SIG-M5 treated with dmso at 0.1 percent for 504 hours (cell line): ENCODE results near the gene SAPCD2.
"Not testable (repeated sequence)": the region's sequence is repeated elsewhere in the genome, so short reads cannot be mapped to it uniquely, and the experiment has no call there.

Source experiments
- DNase-seq: peaks from one replicate; lab custom pipeline; 2025; ENCODE audit not compliant: unreplicated experiment; lab: John Stamatoyannopoulos, UW

Gene SAPCD2, protein sequence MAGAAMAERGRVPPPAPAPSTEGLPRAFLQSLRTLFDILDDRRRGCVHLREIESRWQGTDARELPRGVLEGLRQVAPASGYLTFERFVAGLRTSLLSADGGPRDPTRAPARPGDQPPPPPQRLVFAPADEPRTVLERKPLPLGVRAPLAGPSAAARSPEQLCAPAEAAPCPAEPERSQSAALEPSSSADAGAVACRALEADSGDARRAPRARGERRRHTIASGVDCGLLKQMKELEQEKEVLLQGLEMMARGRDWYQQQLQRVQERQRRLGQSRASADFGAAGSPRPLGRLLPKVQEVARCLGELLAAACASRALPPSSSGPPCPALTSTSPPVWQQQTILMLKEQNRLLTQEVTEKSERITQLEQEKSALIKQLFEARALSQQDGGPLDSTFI

DNA sequence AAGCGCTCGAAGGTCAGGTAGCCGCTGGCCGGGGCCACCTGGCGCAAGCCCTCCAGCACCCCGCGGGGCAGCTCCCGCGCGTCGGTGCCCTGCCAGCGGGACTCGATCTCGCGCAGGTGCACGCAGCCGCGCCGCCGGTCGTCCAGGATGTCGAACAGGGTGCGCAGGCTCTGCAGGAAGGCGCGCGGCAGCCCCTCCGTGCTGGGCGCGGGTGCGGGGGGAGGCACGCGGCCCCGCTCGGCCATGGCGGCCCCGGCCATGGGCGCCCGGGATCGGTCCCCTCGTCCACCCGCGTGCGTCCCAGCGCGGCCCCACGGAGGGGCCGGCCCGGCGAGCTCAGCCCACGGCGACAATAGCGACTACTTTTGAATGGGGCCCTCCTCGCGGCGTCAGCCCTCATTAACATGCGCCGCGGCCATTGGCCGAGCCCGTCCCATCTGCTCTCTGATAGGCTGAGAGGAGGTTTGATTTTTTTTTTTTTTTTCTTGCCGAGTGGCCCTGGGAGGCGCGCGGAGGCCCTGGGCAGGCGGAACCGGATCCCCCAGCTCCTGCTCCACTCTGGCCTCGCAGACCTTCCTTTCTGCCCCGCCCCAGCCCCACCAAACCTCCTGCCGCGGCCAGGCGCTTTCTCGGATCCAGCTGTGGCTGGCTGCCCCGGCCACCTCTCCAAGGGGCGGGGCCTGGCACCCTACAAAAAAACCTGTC lies at the start of gene SAPCD2:
SAPCD2 (minus strand) TSS at position 357 of the 705 bp plus-strand sequence; CDS start at position 260, 97 bp downstream.
- peak; percentile 84 for DNase-seq

DNA sequence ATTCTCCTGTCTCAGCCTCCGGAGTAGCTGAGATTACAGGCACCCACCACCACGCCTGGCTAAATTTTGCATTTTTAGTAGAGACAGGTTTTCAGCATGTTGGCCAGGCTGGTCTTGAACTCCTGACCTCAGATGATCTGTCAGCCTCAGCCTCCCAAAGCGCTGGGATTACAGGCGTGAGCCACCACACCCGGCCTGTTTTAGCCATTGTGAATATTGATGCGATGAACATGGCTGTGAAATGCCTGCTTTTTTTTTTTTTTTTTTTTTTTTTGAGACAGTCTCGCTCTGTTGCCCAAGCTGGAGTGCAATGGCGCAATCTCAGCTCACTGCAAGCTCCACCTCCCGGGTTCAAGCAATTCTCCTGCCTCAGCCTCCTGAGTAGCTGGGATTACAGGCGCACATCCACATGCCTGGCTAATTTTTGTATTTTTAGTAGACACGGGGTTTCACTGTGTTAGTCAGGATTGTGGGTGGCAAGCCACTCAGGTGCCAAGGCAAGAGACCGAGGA lies 47.8 kb upstream of the SAPCD2 start:
- DNase-seq = not testable (repeated sequence)

DNA sequence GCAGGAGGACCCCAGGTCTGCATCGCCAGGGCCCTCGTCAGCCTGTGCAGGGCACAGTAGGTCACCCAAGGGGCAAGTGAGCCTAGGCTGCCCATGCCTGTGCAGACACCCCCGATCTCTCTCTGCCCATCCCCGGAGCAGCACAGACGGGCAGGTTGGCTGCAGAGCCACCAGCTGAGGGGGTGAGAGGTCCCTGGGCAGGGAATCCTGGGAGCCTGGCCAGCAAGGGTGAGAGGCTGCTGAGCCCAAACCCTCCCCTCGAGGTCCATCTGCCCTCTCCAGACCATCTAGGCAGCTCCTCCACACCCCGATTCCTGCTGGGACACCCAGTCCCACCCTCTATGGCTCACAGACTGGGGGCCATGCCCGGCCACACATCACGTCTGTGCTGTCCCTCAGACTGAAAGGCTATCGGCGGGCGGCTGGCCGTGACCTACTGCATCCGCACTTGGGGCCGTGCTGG lies 46.9 kb upstream of the SAPCD2 start:
- no peak for DNase-seq

DNA sequence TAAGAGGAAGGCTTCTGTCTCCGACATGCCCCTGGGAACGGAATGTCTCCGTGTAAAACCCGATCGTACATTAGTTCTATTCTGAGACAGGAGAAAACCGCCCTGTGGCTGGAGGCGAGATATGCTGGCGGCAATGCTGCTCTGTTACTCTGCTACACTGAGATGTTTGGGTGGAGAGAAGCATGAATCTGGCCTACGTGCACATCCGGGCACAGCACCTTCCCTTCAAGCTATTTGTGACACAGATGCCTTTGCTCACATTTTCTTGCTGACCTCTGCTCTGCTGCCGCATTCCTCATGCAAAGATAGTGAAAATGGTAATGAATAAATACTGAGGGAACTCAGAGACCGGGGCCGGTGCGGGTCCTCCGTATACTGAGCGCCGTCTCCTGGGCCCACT lies 46.4 kb upstream of the SAPCD2 start:
- DNase-seq = no peak

DNA sequence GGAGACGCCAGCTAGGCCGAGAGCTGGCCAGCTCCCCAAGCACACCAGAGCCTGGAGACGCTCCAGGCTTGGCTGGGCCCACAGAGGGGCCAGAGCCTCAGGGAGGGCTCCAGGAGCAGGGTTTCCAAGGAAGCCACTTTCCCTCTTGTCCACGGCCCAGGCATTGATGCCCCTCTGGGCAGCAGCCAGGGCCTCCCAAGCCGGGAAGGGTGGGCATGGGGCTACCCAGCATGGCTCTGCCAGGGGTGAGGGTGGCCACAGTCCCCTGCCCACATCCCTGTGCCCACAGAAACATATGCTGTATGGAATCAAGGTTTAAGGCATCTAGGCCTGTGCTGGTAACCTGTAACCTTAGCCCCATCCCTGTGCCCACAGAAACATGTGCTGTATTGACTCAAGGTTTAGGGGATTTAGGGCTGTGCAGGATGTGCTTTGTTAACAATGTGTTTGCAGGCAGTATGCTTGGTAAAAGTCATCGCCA lies 45.7 kb upstream of the SAPCD2 start:
- DNase-seq = no peak

DNA sequence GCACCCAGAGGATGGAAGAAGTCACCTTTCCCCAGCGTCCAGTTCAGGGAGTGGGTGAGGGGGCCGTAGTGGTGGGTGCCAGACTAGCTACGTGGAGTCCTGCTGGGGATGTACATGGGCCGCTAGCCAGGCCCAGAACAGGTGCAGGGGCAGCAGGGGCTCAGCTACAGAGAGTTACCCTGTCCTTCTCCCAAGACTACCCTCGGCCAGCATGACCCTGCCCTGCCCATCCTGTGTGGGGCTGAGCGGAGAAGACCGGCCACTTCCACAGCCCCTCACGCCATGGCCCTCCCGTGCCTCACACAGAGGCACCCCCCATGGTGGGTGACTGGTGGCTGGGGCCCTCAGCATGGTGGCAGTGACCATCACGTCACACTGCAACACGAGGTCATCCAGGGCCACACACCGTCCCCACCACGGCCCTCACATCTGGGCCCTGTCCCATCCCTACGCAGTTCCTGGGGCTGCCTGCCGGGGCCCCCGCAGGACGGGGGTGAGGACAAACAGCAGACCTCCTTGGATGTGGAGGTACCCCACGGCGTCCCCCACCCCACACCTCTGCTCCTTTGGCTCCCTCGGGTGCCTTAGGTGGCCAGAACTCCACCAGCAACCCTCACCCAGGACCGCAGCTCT lies 45.2 kb upstream of the SAPCD2 start:
- no peak for DNase-seq

DNA sequence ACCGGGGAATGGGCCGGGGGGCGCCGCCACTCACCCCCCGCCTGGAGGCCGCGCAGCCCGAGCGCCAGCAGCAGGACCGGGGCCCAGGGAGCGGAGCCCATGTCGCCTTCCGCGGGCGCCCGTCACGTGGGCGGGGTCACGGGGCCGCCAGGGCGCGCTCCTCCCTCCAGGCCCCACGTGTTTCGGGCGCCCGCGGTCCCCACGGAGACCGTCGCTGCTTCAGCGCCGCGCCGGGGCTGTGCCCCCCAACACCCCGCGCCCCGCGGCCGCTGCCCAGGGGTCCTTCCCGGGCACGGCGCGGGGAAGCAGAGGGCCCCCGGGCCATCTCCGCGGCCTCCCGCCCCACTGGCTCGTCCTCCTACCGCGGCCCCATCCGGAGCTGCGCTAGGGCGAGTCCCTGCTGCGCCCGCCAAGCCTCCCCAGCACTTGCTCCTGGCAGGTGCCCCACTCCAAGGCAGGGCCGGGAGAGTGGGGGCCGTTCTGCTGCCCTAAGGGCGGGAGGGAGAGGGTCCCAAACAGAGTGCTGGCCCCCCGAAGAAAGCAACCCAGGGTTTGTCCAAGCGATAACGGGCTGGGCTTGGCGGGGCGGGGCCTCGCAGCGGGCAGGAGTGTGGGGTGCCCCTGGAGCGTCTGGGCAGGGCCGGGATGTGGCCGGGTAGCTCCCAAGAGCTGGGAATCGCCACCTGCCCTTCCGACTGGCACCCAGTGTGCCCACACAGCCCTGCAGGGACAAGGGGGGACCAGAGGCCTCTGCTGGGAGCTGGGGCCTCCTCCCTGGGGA lies 44.4 kb upstream of the SAPCD2 start, which contains the start of gene DPP7:
DPP7 (minus strand) TSS at position 121 of the 781 bp plus-strand sequence; CDS start at position 101, 20 bp downstream.
- DNase-seq = peak; percentile 60

DNA sequence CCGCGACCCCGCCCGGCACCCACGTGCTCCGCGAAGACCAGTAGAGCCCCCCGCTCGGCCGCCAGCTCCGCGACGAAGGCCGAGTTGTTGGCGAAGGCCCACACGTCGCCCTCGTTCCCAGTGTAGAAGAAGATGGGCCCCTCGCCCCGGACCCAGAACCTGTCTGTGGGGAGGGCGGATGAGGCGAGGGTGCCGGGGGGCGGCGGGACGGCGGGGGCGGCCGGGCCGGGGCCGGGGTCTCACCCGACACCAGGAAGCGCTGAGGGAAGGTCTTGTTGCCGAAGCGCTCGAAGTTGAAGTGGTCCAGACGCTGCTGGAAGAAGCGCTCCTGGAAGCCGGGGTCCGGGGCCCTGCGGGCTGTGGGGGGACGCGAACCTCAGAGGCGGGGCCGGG lies 43.9 kb upstream of the SAPCD2 start:
- no peak for DNase-seq

DNA sequence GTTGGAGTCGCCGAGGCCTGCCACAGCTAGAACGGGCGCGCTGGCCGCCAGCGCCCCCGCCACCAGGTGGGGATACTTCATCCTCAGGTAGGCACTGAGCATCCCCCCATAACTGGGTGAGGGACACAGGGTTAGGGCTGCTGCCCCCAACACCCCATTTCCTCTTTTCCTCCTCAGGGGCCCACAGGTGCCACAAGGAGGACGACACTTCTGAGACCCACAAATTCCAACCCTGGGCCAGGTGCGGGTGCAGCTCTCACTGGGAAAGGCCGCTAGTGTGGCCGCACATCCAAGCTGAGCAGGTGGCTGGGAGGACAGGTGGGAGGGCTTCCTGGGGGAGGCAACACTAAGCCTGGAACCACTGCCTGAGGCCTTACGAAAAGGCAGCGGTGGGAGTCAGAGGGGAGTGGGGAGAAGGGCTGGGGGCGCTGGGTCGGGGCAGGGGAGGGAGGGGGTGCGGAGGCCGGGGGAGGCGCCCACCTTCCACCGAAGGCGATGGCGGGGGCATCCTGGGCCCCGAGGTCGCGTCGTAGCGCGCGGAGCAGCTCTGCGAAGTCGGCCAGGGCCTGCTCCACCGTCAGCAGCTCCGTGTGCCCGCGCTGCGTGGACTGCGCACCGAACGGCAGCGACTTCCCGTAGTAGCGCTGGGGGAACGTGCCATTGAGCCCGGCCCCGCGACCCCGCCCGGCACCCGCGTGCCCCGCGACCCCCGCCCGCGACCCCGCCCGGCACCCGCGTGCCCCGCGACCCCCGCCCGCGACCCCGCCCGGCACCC lies 43.2 kb upstream of the SAPCD2 start:
- no peak for DNase-seq

DNA sequence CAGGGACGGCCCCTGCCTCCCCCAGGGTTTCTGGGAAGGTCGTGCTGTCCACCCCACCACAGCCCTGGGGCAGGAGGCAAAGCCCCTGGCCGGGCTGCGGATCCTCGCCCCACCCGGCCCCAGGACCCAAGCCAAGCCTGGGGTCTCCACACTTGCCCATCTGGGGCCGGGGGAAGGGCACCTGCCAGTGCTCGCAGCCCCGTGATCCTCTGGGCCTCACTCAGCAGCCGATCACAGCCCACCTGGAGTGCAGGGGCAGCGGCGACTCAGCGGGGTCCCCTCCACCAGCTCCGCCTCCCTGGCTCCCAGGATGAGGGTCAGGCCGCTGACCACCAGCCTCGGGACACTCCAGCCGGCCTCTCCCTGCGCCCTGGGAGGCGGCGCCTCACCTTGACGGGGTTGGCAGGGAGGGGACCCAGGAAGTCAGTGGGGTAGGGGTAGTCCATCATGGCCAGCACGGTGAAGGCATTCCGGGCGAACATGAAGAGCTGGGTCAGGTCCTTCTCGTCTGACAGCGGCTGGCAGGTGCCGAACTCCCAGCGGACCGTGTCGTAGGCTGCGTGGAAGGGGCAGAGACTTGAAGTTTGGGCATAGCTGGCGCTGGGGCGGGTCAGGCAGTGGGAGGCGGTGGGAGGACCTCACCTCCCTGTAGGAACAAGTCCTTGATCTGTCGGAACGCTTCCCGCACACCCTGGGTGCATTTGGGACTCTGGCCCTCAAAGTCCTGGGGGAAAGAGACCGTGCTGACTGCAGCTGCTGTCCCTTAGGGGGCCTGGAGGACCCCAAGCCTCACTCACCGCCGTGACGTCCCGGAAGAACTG lies 42.4 kb upstream of the SAPCD2 start:
- DNase-seq = no peak

DNA sequence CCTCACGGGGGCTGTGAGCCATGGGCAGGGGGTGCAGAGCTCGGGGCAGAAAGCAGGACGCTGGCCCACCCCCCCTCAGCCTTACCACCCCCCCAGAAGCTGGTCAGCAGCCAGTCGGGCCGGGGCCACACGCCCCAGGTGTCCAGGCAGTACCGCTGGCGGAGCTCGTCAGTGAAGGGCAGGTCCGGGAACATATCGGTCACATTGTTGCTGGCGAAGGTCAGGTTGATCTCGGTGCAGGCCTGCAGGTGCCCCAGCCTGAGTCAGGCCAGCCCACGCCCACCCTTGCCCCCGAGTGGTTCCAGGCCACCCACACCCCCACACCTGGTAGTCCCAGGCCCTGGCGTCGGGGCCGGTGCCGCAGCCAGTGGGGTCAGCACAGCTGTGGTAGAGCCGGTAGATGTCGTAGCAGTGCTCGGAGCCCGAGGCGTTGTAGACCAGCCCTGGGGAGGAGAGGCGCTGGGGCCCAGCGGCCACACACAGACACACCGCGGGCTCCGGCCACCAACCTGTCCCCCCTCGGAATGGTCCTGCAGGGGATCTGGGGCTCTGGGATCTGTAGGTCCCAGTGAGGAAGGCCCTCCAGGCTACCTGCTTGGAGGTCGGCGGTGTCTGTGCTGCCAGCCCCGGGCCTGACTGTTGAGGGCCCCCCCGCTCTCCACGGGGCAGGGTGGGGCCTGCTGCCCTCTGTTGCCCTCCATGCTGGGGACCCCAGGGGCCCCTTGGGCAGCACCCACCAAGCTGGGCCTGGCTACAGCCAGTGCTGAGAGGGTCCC lies 41.6 kb upstream of the SAPCD2 start:
- DNase-seq = no peak

DNA sequence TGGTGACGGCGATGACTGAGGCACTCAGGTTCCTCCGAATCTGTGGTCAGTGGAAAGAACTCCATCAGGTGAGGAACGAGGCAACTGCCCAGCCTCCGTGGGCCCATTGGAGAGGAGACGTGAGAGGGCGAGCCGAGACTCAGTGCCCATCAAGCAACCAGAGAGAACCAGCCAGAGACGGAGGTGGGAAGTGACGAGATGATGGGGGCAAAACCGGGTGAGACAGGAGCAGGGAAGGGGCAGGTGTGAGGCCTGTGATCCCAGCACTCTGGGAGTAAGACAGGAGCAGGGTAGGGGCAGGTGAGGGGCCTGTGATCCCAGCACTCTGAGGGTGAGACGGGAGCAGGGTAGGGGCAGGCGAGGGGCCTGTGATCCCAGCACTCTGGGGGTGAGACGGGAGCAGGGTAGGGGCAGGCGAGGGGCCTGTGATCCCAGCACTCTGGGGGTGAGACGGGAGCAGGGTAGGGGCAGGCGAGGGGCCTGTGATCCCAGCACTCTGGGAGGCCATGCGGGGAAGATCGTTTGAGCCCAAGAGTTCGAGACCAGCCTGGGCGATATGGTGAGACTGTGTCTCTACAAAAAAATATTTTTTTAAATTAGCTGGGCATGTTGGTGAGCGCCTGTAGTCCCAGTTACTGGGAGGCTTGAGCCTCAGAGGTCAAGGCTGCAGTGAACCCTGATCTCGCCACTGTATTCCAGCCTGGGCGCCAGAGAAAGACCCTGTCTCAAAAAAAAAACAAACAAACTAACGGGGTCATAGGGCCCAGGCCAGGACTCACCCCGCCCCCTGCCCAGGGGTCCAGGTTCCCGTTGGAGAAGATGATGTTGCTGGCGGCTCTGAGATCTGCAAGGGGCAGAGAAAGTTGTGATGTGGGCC lies 40.8 kb upstream of the SAPCD2 start:
- no peak for DNase-seq

DNA sequence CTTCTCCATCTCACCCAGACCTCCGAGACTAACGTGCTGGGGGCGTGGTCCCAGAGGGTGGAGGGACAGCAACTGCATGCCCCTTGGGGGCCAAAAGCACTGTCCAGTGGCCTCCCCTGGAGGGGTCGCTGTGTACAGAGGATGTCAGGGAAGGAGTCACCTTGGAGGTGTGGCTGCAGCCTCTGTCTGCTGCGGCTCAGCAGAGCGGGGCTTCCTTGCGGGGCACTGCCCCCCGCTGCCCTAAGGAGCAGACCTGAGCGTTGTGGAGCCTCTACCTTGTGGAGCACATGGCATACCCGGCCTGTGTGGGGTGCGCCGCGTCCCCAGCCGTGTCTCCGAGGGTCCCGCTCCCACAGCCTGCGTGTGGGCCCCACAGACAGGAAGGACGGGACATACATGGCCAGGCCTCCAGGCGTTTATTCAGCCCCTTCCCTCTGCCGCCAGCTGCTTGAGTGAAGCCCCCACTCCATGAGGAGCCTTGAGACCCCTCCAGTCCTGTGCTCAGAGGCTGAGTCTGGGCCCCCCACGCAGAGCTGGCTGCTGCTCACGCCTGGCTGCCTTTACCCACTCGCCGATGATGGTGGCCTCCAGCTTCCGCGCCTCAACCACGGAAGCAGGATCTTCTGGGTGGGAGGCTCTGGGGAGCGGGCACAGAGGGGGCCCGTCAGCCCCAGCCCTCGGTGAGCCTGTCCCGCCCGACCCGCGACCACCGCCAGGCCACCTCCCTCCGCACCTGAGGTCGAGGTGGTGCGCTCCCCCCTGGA lies 40.0 kb upstream of the SAPCD2 start:
- DNase-seq = no peak

DNA sequence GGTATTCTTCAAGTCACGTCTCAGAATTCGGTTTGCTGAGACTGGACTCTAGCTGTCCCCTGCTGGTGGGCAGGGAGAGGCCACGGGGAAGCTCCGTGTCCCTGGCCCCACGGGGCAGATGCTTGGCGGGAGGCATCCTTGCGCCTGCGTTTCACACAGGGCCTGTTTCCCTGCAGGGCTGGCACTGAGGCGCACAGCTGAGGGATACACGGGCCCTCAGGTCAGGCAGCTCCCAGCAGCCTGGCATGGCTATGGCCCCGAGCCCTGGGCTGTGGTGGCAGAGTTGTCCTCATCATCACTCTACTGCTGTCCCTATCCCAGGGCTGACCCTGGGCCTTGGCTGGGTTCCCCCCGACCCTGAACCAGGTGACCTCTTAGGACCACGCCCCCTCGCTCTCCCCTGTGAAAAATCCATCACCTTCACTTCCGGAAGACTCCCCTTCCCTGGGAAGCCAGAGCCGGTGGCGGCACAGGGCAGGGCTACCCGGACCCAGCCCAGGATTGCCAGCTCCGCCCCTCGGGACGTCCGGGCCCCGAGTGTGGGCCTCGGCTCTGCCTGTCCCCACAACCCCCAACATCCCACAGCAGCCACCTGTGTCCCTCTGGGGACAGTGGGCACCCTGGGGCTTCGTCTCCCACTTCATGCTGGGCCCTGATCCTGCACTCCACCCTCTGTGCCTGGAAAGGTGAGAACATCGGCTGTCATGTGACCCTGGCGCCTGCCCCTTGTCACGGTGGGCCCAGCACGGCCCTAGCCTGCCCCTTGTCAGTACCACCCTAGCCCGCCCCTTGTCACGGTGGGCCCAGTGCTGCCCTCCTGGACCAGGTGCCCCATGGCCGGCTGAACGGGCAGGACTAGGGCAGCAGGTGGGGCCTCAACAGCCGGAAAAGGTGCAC lies 39.1 kb upstream of the SAPCD2 start:
- DNase-seq = no peak

DNA sequence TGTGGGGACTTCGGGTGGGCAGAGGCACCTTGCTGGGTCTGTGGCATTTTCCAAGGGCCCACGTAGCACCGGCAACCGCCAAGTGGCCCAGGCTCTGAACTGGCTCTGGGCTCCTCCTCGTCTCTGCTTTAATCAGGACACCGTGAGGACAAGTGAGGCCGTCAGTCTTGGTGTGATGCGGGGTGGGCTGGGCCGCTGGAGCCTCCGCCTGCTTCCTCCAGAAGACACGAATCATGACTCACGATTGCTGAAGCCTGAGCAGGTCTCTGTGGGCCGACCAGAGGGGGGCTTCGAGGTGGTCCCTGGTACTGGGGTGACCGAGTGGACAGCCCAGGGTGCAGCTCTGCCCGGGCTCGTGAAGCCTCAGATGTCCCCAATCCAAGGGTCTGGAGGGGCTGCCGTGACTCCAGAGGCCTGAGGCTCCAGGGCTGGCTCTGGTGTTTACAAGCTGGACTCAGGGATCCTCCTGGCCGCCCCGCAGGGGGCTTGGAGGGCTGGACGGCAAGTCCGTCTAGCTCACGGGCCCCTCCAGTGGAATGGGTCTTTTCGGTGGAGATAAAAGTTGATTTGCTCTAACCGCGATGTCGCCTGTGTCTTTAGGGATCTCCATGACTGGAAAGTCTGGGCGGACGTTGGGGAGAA lies 38.4 kb upstream of the SAPCD2 start:
- no peak for DNase-seq
